ENCODE results near the gene RAB3GAP2.

The RAB3GAP2 gene

DNA sequence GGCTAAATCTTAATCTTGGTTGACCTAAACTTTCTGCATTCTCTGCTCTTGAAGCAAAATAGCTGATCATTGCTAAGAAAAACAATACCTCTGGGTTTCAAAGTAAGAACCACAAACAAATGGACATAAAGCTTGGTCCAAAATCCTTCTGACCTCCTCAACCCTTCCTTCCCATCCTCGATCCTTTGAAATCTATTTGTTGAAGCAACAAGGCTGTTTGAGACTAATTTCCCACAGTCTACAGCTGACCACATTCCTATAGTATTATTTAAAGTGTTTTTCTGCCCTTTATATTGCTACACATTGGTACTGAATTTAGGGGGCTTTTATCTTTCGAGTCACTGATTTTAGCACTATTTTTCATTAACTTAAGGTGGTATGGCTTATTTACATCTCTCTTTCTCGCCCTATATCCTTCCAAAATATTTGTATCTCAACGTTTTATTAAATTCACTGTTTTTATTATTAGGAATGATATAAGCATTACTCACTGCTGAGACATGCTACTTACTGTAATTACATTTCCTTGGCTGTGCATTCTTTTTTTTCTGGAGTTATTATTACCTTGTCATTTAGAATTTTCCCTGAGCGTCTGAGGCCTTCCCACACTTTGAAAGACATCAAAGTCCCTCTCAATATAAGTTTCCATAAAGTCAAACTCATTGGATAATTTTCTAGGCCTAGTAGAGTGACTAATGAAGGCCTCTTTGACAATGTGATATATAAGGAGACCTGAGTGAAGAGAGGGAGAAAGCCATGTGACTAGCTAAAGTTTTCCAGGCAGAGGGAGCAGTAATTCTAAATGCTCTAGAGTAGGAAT lies 73.9 kb downstream of the RAB3GAP2 start:
- no peak for DNase-seq
- Mint-ChIP-seq H3K4me3 (no peak overlapping the region), H3K4me1 (no peaks in the 10 kb centered on the region), H3K27ac (no peak overlapping the region), H3K27me3 (ENCODE audit: low read depth, poor library complexity) (no peaks in the 10 kb centered on the region), H3K36me3 (ENCODE audit: low read depth) (peaks cover 38% of the 10 kb centered on the region), H3K9me3 (no peaks in the 10 kb centered on the region)
- no peak for TF ChIP-seq CTCF (IDR thresholded peaks at IDR 0.05)

DNA sequence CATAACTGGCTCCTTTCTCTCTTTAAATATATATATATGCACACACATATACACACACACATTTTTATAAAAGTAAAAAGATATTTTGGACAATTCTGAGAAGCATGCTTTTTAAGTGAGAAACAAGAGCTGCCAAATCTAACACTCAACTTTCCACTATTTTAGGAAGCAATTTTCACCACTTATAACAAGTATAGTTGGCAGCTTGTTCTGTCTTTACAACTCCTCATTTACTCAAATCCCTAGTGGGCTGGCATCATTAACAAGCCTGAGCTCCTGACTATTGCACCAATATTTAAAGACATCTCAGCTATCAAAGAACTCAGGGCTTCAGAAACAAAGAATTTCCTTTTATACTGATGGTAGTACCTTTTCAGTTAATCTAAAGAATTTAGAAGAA lies 76.6 kb downstream of the RAB3GAP2 start:
- peaks cover 45% of the 10 kb centered on the region for H3K36me3 Mint-ChIP-seq (ENCODE audit: low read depth)
- H3K27me3 Mint-ChIP-seq (ENCODE audit: low read depth, poor library complexity): no peaks in the 10 kb centered on the region
- no peak overlapping the region for H3K27ac Mint-ChIP-seq
- no peaks in the 10 kb centered on the region for H3K4me1 Mint-ChIP-seq
- H3K9me3 Mint-ChIP-seq: no peaks in the 10 kb centered on the region
- no peak for TF ChIP-seq CTCF (IDR thresholded peaks at IDR 0.05)
- no peak for DNase-seq
- no peak overlapping the region for H3K4me3 Mint-ChIP-seq

DNA sequence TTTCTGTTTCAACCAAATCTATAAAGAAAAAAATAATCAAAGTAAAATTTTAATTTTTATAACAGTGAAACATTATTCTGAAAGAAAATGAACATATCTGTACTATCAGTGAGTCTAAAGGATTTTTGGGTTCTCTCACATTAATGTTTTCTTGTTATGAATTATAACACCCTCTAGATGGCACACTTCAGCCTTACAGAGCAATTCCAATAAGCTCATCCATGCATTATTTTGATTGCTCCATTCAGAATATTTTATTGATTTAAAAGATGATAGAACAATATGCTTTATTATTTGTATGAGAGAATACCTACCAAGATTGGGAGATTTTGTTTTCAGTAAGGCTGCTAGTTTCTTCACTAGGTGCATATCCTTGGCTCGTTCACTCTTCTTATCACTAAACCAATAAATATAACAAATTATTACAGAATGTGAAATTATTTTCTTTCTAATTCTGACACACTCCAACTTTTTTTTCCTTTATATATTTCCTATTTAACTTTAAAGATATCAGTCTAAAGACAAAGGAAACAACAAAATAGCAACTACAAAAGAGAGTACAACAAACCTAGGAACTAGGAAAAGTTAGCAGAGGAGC lies 82.4 kb downstream of the RAB3GAP2 start:
- Mint-ChIP-seq H3K9me3 (no peaks in the 10 kb centered on the region), H3K36me3 (ENCODE audit: low read depth) (peaks cover 57% of the 10 kb centered on the region), H3K27me3 (ENCODE audit: low read depth, poor library complexity) (no peaks in the 10 kb centered on the region), H3K27ac (no peak overlapping the region), H3K4me3 (no peak overlapping the region), H3K4me1 (no peaks in the 10 kb centered on the region)
- no peak for DNase-seq
- TF ChIP-seq CTCF (IDR thresholded peaks at IDR 0.05): peak; percentile 36

- Mint-ChIP-seq H3K36me3 (ENCODE audit: low read depth) (peaks cover 44% of the 10 kb centered on the region), H3K27me3 (ENCODE audit: low read depth, poor library complexity) (no peaks in the 10 kb centered on the region), H3K27ac (no peak overlapping the region), H3K4me3 (no peak overlapping the region), H3K4me1 (no peaks in the 10 kb centered on the region), H3K9me3 (no peaks in the 10 kb centered on the region)
- no peak for TF ChIP-seq CTCF (IDR thresholded peaks at IDR 0.05)
- no peak for DNase-seq
Measured at GRCh38 chr1:220188538-220188937, 83.7 kb downstream of the RAB3GAP2 start.

GRCh38 chr1:220186752-220187151 lies 85.5 kb downstream of the RAB3GAP2 start:
- Mint-ChIP-seq H3K9me3 (no peaks in the 10 kb centered on the region), H3K4me1 (no peaks in the 10 kb centered on the region), H3K36me3 (ENCODE audit: low read depth) (peaks cover 38% of the 10 kb centered on the region), H3K27ac (no peak overlapping the region), H3K27me3 (ENCODE audit: low read depth, poor library complexity) (no peaks in the 10 kb centered on the region), H3K4me3 (no peak overlapping the region)
- no peak for DNase-seq
- no peak for TF ChIP-seq CTCF (IDR thresholded peaks at IDR 0.05)

- no peaks in the 10 kb centered on the region for H3K27me3 Mint-ChIP-seq (ENCODE audit: low read depth, poor library complexity)
- no peaks in the 10 kb centered on the region for H3K9me3 Mint-ChIP-seq
- H3K4me3 Mint-ChIP-seq: no peak overlapping the region
- TF ChIP-seq CTCF (IDR thresholded peaks at IDR 0.05): no peak
- H3K36me3 Mint-ChIP-seq (ENCODE audit: low read depth): peaks cover 50% of the 10 kb centered on the region
- H3K27ac Mint-ChIP-seq: no peak overlapping the region
- no peak for DNase-seq
- H3K4me1 Mint-ChIP-seq: no peaks in the 10 kb centered on the region
Measured at GRCh38 chr1:220184506-220184905, 87.7 kb downstream of the RAB3GAP2 start.

All from nephron progenitor cell (in vitro differentiated cells).